HCT116 (cell line): ENCODE data around the gene MSI2.

ENCODE experiments used
- CEBPB ChIP-seq: IDR thresholded peaks from 2 replicates; pipeline ENCODE4 v1.6.1; 2012; ENCODE audit warnings: low read depth
- EZH2 ChIP-seq: fragments of 200-600 bp; sonication (generic); IDR thresholded peaks from 2 replicates; pipeline ENCODE4 v1.6.1; 2017; ENCODE audit warnings: antibody characterized with exemption, mixed run types
- EZH2phosphoT487 ChIP-seq: fragments of 200-600 bp; IDR thresholded peaks from 2 replicates; pipeline ENCODE4 v1.6.1; 2018; ENCODE audit warnings: antibody characterized with exemption, borderline replicate concordance
- JUND ChIP-seq: IDR thresholded peaks from 2 replicates; pipeline ENCODE4 v1.6.1; 2012
- POLR2A ChIP-seq: IDR thresholded peaks from 2 replicates; pipeline ENCODE4 v1.7.0; 2011; ENCODE audit warnings: borderline replicate concordance; ENCODE audit not compliant: insufficient read depth, insufficient read length; ENCODE audit errors: extremely low read depth
- POLR2AphosphoS5 ChIP-seq: IDR thresholded peaks from 2 replicates; pipeline ENCODE4 v1.6.1; 2011; ENCODE audit warnings: mild to moderate bottlenecking, low read depth, low read length, moderate library complexity
- RAD21 ChIP-seq: IDR thresholded peaks from 2 replicates; pipeline ENCODE4 v1.6.1; 2012; ENCODE audit warnings: low read depth, mild to moderate bottlenecking
- SIN3A ChIP-seq: IDR thresholded peaks from 2 replicates; pipeline ENCODE4 v1.6.1; 2012; ENCODE audit warnings: low read depth
- SP1 ChIP-seq: IDR thresholded peaks from 2 replicates; pipeline ENCODE4 v1.6.1; 2012; ENCODE audit warnings: low read depth
- YY1 ChIP-seq: IDR thresholded peaks from 2 replicates; pipeline ENCODE4 v1.6.1; 2011; ENCODE audit warnings: low read length, low read depth, moderate library complexity, mild to moderate bottlenecking; ENCODE audit not compliant: insufficient replicate concordance; ENCODE audit errors: extremely low read depth
- TF ChIP-seq, protein P1 (sequence below), 3 experiments: fragments of 200-600 bp in 1 of 3; sonication (generic) in 1 of 3; IDR thresholded peaks in 2 of 3; conservative IDR thresholded peaks in 1 of 3; 2 replicates each; pipeline ENCODE4 v1.5.1; 2012 to 2017; ENCODE audit warnings: low read depth in 2 of 3, low read length in 2 of 3, antibody characterized with exemption in 1 of 3, borderline replicate concordance in 1 of 3, control low read depth in 1 of 3, mild to moderate bottlenecking in 1 of 3, mixed read lengths in 1 of 3, mixed run types in 1 of 3, moderate library complexity in 1 of 3; ENCODE audit not compliant: insufficient read depth in 1 of 3
- TF ChIP-seq, protein P2 (sequence below): IDR thresholded peaks from 2 replicates; pipeline ENCODE4 v1.6.1; 2012

DNA sequence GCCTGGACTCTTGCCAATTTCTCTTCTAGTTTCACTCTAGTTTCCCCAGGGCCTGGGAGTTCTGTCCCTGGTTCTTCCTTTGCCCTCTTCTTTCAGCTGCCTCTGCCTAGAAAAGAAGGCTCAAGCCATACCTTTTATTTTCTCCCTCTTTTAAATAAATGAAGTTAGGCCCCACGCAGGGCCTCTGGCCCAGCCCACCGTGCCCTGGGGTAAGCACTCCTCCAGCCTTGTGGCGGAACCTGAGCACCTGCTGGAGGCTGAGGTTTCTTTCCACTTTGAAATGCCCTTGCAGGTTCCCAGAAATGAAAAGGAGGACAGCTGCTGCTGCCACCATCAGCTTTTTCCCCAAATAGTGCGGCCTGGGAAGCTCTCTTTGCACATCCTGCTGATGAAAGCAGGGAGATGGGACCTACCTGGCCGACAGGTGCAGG lies 349.4 kb downstream of the MSI2 start:
- TF ChIP-seq, protein P1, sequence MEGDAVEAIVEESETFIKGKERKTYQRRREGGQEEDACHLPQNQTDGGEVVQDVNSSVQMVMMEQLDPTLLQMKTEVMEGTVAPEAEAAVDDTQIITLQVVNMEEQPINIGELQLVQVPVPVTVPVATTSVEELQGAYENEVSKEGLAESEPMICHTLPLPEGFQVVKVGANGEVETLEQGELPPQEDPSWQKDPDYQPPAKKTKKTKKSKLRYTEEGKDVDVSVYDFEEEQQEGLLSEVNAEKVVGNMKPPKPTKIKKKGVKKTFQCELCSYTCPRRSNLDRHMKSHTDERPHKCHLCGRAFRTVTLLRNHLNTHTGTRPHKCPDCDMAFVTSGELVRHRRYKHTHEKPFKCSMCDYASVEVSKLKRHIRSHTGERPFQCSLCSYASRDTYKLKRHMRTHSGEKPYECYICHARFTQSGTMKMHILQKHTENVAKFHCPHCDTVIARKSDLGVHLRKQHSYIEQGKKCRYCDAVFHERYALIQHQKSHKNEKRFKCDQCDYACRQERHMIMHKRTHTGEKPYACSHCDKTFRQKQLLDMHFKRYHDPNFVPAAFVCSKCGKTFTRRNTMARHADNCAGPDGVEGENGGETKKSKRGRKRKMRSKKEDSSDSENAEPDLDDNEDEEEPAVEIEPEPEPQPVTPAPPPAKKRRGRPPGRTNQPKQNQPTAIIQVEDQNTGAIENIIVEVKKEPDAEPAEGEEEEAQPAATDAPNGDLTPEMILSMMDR (IDR thresholded peaks at IDR 0.05 in 2 of 3, conservative IDR thresholded peaks at IDR 0.05 in 1 of 3; ENCODE audit: borderline replicate concordance in 1 of 3, insufficient read depth in 1 of 3, low read depth in 2 of 3, low read length in 2 of 3) = no peak
- TF ChIP-seq EZH2phosphoT487 (no peak), POLR2A (no peak), SIN3A (no peak), SP1 (no peak), POLR2AphosphoS5 (no peak), EZH2 (no peak), RAD21 (no peak), CEBPB (no peak), YY1 (no peak), JUND (no peak)
- TF ChIP-seq, protein P2, sequence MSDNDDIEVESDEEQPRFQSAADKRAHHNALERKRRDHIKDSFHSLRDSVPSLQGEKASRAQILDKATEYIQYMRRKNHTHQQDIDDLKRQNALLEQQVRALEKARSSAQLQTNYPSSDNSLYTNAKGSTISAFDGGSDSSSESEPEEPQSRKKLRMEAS = no peak
